Measurements from ENCODE around the gene PITPNC1. TPM values are rescaled to one million over a fixed set of nuclear protein-coding genes. Genes with fewer than 3 reads are reported as not detected.

Gene PITPNC1
- total RNA-seq, 1 experiment from 2014 or later, result 6.9 TPM

- CTCF ChIA-PET, result no interaction called here
- no peak for TF ChIP-seq CTCF (IDR thresholded peaks at IDR 0.05; ENCODE audit: unreplicated experiment)
- Mint-ChIP-seq H3K9me3 (ENCODE audit: low read depth, unreplicated experiment) (no peaks in the 10 kb centered on the region), H3K27ac (ENCODE audit: unreplicated experiment) (no peak overlapping the region), H3K4me1 (ENCODE audit: low read depth, unreplicated experiment) (no peaks in the 10 kb centered on the region), H3K36me3 (ENCODE audit: insufficient read depth, unreplicated experiment) (no peaks in the 10 kb centered on the region), H3K4me3 (ENCODE audit: low read depth, unreplicated experiment) (no peak overlapping the region), H3K27me3 (ENCODE audit: unreplicated experiment) (no peaks in the 10 kb centered on the region)
- BruUV-seq (replicated peaks), result no TSS peak
- intact Hi-C loops (cut with micrococcal nuclease; ENCODE audit: unreplicated experiment), result no loop called here
- DNase-seq, result no peak
Observed at GRCh38 chr17:67675481-67675880, 298.4 kb downstream of the PITPNC1 start.

- no peaks in the 10 kb centered on the region for H3K9me3 Mint-ChIP-seq (ENCODE audit: low read depth, unreplicated experiment)
- BruUV-seq (replicated peaks), result no TSS peak
- H3K27ac Mint-ChIP-seq (ENCODE audit: unreplicated experiment), result no peak overlapping the region
- no peaks in the 10 kb centered on the region for H3K36me3 Mint-ChIP-seq (ENCODE audit: insufficient read depth, unreplicated experiment)
- intact Hi-C loops (cut with micrococcal nuclease; ENCODE audit: unreplicated experiment), result no loop called here
- H3K27me3 Mint-ChIP-seq (ENCODE audit: unreplicated experiment), result no peaks in the 10 kb centered on the region
- DNase-seq, result no peak
- CTCF ChIA-PET, result no interaction called here
- TF ChIP-seq CTCF (IDR thresholded peaks at IDR 0.05; ENCODE audit: unreplicated experiment), result no peak
- H3K4me1 Mint-ChIP-seq (ENCODE audit: low read depth, unreplicated experiment), result no peaks in the 10 kb centered on the region
- no peak overlapping the region for H3K4me3 Mint-ChIP-seq (ENCODE audit: low read depth, unreplicated experiment)
Observed at GRCh38 chr17:67676305-67676704, 299.2 kb downstream of the PITPNC1 start.

- CTCF ChIA-PET, result no interaction called here
Observed at GRCh38 chr17:67678414-67678813, 301.3 kb downstream of the PITPNC1 start.

GRCh38 chr17:67679225-67679624 is 302.1 kb downstream of the PITPNC1 start:
- Mint-ChIP-seq H3K27ac (ENCODE audit: unreplicated experiment) (no peak overlapping the region), H3K9me3 (ENCODE audit: low read depth, unreplicated experiment) (no peaks in the 10 kb centered on the region), H3K27me3 (ENCODE audit: unreplicated experiment) (no peaks in the 10 kb centered on the region), H3K36me3 (ENCODE audit: insufficient read depth, unreplicated experiment) (no peaks in the 10 kb centered on the region), H3K4me3 (ENCODE audit: low read depth, unreplicated experiment) (no peak overlapping the region), H3K4me1 (ENCODE audit: low read depth, unreplicated experiment) (no peaks in the 10 kb centered on the region)
- intact Hi-C loops (cut with micrococcal nuclease; ENCODE audit: unreplicated experiment), result no loop called here
- BruUV-seq (replicated peaks), result no TSS peak
- no peak for DNase-seq
- CTCF ChIA-PET, result no interaction called here
- TF ChIP-seq CTCF (IDR thresholded peaks at IDR 0.05; ENCODE audit: unreplicated experiment), result no peak

More at GRCh38 chr17:67678414-67678813, 301.3 kb downstream of the PITPNC1 start:
- TF ChIP-seq CTCF (IDR thresholded peaks at IDR 0.05; ENCODE audit: unreplicated experiment), result no peak
- no peak for DNase-seq
- no TSS peak for BruUV-seq (replicated peaks)
- Mint-ChIP-seq H3K27me3 (ENCODE audit: unreplicated experiment) (no peaks in the 10 kb centered on the region), H3K4me1 (ENCODE audit: low read depth, unreplicated experiment) (no peaks in the 10 kb centered on the region), H3K4me3 (ENCODE audit: low read depth, unreplicated experiment) (no peak overlapping the region), H3K36me3 (ENCODE audit: insufficient read depth, unreplicated experiment) (no peaks in the 10 kb centered on the region), H3K9me3 (ENCODE audit: low read depth, unreplicated experiment) (no peaks in the 10 kb centered on the region), H3K27ac (ENCODE audit: unreplicated experiment) (no peak overlapping the region)
- intact Hi-C loops (cut with micrococcal nuclease; ENCODE audit: unreplicated experiment), result no loop called here

All from Calu3 (cell line).